NCI-H748 (cell line): ENCODE results near the gene AOPEP.

Experiments
- DNase-seq: peaks from one replicate; lab custom pipeline; 2025; ENCODE audit not compliant: unreplicated experiment; lab: John Stamatoyannopoulos, UW

AOPEP gene

GRCh38 chr9:94787266-94787665 lies 60.8 kb downstream of the AOPEP start:
- DNase-seq = no peak

- DNase-seq = no peak
Measured at GRCh38 chr9:94788570-94789105, 62.1 kb downstream of the AOPEP start.

- no peak for DNase-seq
Measured at GRCh38 chr9:94791435-94791834, 64.9 kb downstream of the AOPEP start.

- DNase-seq = no peak
Measured at GRCh38 chr9:94792511-94792910, 66.0 kb downstream of the AOPEP start.

GRCh38 chr9:94794476-94795167 lies 68.1 kb downstream of the AOPEP start:
- DNase-seq = no peak

- DNase-seq = no peak
Measured at GRCh38 chr9:94796687-94797086, 70.2 kb downstream of the AOPEP start.

- no peak for DNase-seq
Measured at GRCh38 chr9:94798201-94798600, 71.7 kb downstream of the AOPEP start.

GRCh38 chr9:94798708-94799107 lies 72.2 kb downstream of the AOPEP start:
- DNase-seq = no peak

GRCh38 chr9:94799578-94800264 lies 73.2 kb downstream of the AOPEP start:
- DNase-seq = no peak

- DNase-seq = no peak
Measured at GRCh38 chr9:94800424-94801117, 74.1 kb downstream of the AOPEP start.

- DNase-seq = no peak
Measured at GRCh38 chr9:94801234-94801633, 74.7 kb downstream of the AOPEP start.

- no peak for DNase-seq
Measured at GRCh38 chr9:94801681-94802080, 75.2 kb downstream of the AOPEP start.

GRCh38 chr9:94802251-94802650 lies 75.8 kb downstream of the AOPEP start:
- DNase-seq = no peak

GRCh38 chr9:94802793-94803192 lies 76.3 kb downstream of the AOPEP start:
- no peak for DNase-seq

- DNase-seq = peak; percentile 35
Measured at GRCh38 chr9:94804316-94804715, 77.8 kb downstream of the AOPEP start.

- DNase-seq = peak; percentile 65
Measured at GRCh38 chr9:94805051-94805489, 78.6 kb downstream of the AOPEP start.

- DNase-seq = peak; percentile 89
Measured at GRCh38 chr9:94805585-94805984, 79.1 kb downstream of the AOPEP start.

- peak; percentile 74 for DNase-seq
Measured at GRCh38 chr9:94806307-94806893, 79.9 kb downstream of the AOPEP start.

- no peak for DNase-seq
Measured at GRCh38 chr9:94807556-94807955, 81.1 kb downstream of the AOPEP start.

GRCh38 chr9:94808926-94809700 lies 82.6 kb downstream of the AOPEP start:
- no peak for DNase-seq

- no peak for DNase-seq
Measured at GRCh38 chr9:94809778-94810177, 83.3 kb downstream of the AOPEP start.
